ENCODE measurements around the gene GFOD2.

GFOD2 gene

GRCh38 chr16:67655363-67655762 lies 63.8 kb downstream of the GFOD2 start:
- no peak overlapping the region for H2AFZ ChIP-seq (ENCODE audit: low read length)
- H3K4me2 ChIP-seq (ENCODE audit: low read depth, low read length, poor library complexity, severe bottlenecking), result no peak overlapping the region
- TF ChIP-seq EZH2phosphoT487 (IDR thresholded peaks at IDR 0.05; ENCODE audit: borderline replicate concordance) (no peak), CTCF (conservative IDR thresholded peaks at IDR 0.05; ENCODE audit: low read length) (no peak)
- no peak overlapping the region for H3K4me3 ChIP-seq (ENCODE audit: low read length, poor library complexity, severe bottlenecking)
- no peaks in the 10 kb centered on the region for H3F3A ChIP-seq (ENCODE audit: low read depth)
- no peaks in the 10 kb centered on the region for H3K27me3 ChIP-seq (ENCODE audit: insufficient read depth, low read length, poor library complexity, severe bottlenecking)
- peaks cover 9% of the 10 kb centered on the region for H3K4me1 ChIP-seq (ENCODE audit: insufficient read depth, low read length, poor library complexity, severe bottlenecking)
- peaks cover 27% of the 10 kb centered on the region; the same call in 1 of the 2 replicates for H3K79me2 ChIP-seq (ENCODE audit: insufficient read depth, low read length)
- peaks cover 27% of the 10 kb centered on the region for H4K20me1 ChIP-seq (ENCODE audit: insufficient read depth, low read length, poor library complexity, severe bottlenecking)
- H3K36me3 ChIP-seq (ENCODE audit: insufficient read depth, low read length), result peaks cover 60% of the 10 kb centered on the region; the same call in 1 of the 2 replicates
- H3K9me3 ChIP-seq (ENCODE audit: insufficient read depth, low read depth, low read length), result no peaks in the 10 kb centered on the region
- H3K9ac ChIP-seq (ENCODE audit: low read depth, low read length, poor library complexity, severe bottlenecking), result no peak overlapping the region
- no peaks in the 10 kb centered on the region for H3K9me2 ChIP-seq (replicated peaks; ENCODE audit: low read depth, low read length)

GRCh38 chr16:67654403-67654911 lies 64.7 kb downstream of the GFOD2 start:
- peaks cover 69% of the 10 kb centered on the region; the same call in 1 of the 2 replicates for H3K36me3 ChIP-seq (ENCODE audit: insufficient read depth, low read length)

GRCh38 chr16:67653789-67654402 lies 65.2 kb downstream of the GFOD2 start:
- Histone ChIP-seq H3K79me2 (ENCODE audit: insufficient read depth, low read length) (peaks cover 31% of the 10 kb centered on the region; the same call in 1 of the 2 replicates), H2AFZ (ENCODE audit: low read length) (no peak overlapping the region), H3K27me3 (ENCODE audit: insufficient read depth, low read length, poor library complexity, severe bottlenecking) (no peaks in the 10 kb centered on the region), H3K9ac (ENCODE audit: low read depth, low read length, poor library complexity, severe bottlenecking) (no peak overlapping the region), H3K4me2 (ENCODE audit: low read depth, low read length, poor library complexity, severe bottlenecking) (no peak overlapping the region), H3K9me3 (ENCODE audit: insufficient read depth, low read depth, low read length) (no peaks in the 10 kb centered on the region), H4K20me1 (ENCODE audit: insufficient read depth, low read length, poor library complexity, severe bottlenecking) (peaks cover 25% of the 10 kb centered on the region), H3F3A (ENCODE audit: low read depth) (no peaks in the 10 kb centered on the region), H3K4me1 (ENCODE audit: insufficient read depth, low read length, poor library complexity, severe bottlenecking) (peaks cover 3% of the 10 kb centered on the region), H3K36me3 (ENCODE audit: insufficient read depth, low read length) (peaks cover 75% of the 10 kb centered on the region; the same call in 1 of the 2 replicates), H3K4me3 (ENCODE audit: low read length, poor library complexity, severe bottlenecking) (no peak overlapping the region), H3K9me2 (replicated peaks; ENCODE audit: low read depth, low read length) (no peaks in the 10 kb centered on the region)
- TF ChIP-seq CTCF (conservative IDR thresholded peaks at IDR 0.05; ENCODE audit: low read length) (no peak), EZH2phosphoT487 (IDR thresholded peaks at IDR 0.05; ENCODE audit: borderline replicate concordance) (no peak)

More at GRCh38 chr16:67654403-67654911, 64.7 kb downstream of the GFOD2 start:
- peaks cover 27% of the 10 kb centered on the region for H4K20me1 ChIP-seq (ENCODE audit: insufficient read depth, low read length, poor library complexity, severe bottlenecking)
- H3K27me3 ChIP-seq (ENCODE audit: insufficient read depth, low read length, poor library complexity, severe bottlenecking), result no peaks in the 10 kb centered on the region
- no peak overlapping the region for H2AFZ ChIP-seq (ENCODE audit: low read length)
- H3K79me2 ChIP-seq (ENCODE audit: insufficient read depth, low read length), result peaks cover 31% of the 10 kb centered on the region; the same call in 1 of the 2 replicates
- H3K9me2 ChIP-seq (replicated peaks; ENCODE audit: low read depth, low read length), result no peaks in the 10 kb centered on the region
- H3K4me2 ChIP-seq (ENCODE audit: low read depth, low read length, poor library complexity, severe bottlenecking), result no peak overlapping the region
- no peaks in the 10 kb centered on the region for H3F3A ChIP-seq (ENCODE audit: low read depth)
- no peak for TF ChIP-seq CTCF (conservative IDR thresholded peaks at IDR 0.05; ENCODE audit: low read length)
- TF ChIP-seq EZH2phosphoT487 (IDR thresholded peaks at IDR 0.05; ENCODE audit: borderline replicate concordance), result no peak
- peaks cover 9% of the 10 kb centered on the region for H3K4me1 ChIP-seq (ENCODE audit: insufficient read depth, low read length, poor library complexity, severe bottlenecking)
- no peak overlapping the region for H3K9ac ChIP-seq (ENCODE audit: low read depth, low read length, poor library complexity, severe bottlenecking)
- no peak overlapping the region for H3K4me3 ChIP-seq (ENCODE audit: low read length, poor library complexity, severe bottlenecking)
- no peaks in the 10 kb centered on the region for H3K9me3 ChIP-seq (ENCODE audit: insufficient read depth, low read depth, low read length)

All from Loucy (cell line).